H9 (cell line): Measurements from ENCODE around the gene DUSP14. TPM values are rescaled to one million over a fixed set of nuclear protein-coding genes. Genes with fewer than 3 reads are reported as not detected.

Experiments
- DNase-seq: peaks from one replicate; pipeline ENCODE4 v3.0.0-alpha.2; 2017
- H2AFZ ChIP-seq: one replicate; pipeline ENCODE4 v1.6.1; 2013; ENCODE audit warnings: mild to moderate bottlenecking, low read length, control low read depth, moderate library complexity
- H2AK5ac ChIP-seq: 2 replicates; pipeline ENCODE4 v1.6.1; 2013; ENCODE audit warnings: low read length, control low read depth, mixed read lengths; ENCODE audit not compliant: insufficient read length
- H2BK120ac ChIP-seq: one replicate; pipeline ENCODE4 v1.6.1; 2013; ENCODE audit warnings: low read depth, mild to moderate bottlenecking, low read length, control low read depth, inconsistent platforms; ENCODE audit not compliant: poor library complexity, severe bottlenecking
- H2BK12ac ChIP-seq: 2 replicates; pipeline ENCODE4 v1.6.1; 2013; ENCODE audit warnings: low read length, control low read depth, mixed read lengths, low read depth; ENCODE audit not compliant: insufficient read length
- H2BK15ac ChIP-seq: 2 replicates; pipeline ENCODE4 v1.6.1; 2013; ENCODE audit warnings: low read depth, low read length, control low read depth
- H2BK20ac ChIP-seq: one replicate; pipeline ENCODE4 v1.6.1; 2013; ENCODE audit warnings: low read depth, mild to moderate bottlenecking, low read length, control low read depth, inconsistent platforms; ENCODE audit not compliant: poor library complexity, severe bottlenecking
- H2BK5ac ChIP-seq: 2 replicates; pipeline ENCODE4 v1.6.1; 2013; ENCODE audit warnings: low read length, control low read depth, mixed read lengths; ENCODE audit not compliant: insufficient read length
- H3K14ac ChIP-seq: 2 replicates; pipeline ENCODE4 v1.6.1; 2013; ENCODE audit warnings: low read length, control low read depth; ENCODE audit not compliant: insufficient read depth
- H3K18ac ChIP-seq: 2 replicates; pipeline ENCODE4 v1.6.1; 2013; ENCODE audit warnings: low read depth, mild to moderate bottlenecking, mixed read lengths, low read length, control low read depth; ENCODE audit not compliant: insufficient read length
- H3K23ac ChIP-seq: 2 replicates; pipeline ENCODE4 v1.6.1; 2013; ENCODE audit warnings: low read length, control low read depth, mixed read lengths, low read depth; ENCODE audit not compliant: insufficient read length
- H3K23me2 ChIP-seq: 2 replicates; pipeline ENCODE4 v1.6.1; 2013; ENCODE audit warnings: low read depth, mild to moderate bottlenecking, mixed read lengths, low read length, control low read depth; ENCODE audit not compliant: insufficient read length, poor library complexity, severe bottlenecking
- H3K27ac ChIP-seq: 2 replicates; pipeline ENCODE4 v1.5.1; 2013; ENCODE audit warnings: low read length, control low read depth, mixed read lengths, low read depth; ENCODE audit not compliant: insufficient read length
- H3K27me3 ChIP-seq: 2 replicates; pipeline ENCODE4 v1.6.1; 2013; ENCODE audit warnings: low read length, control low read depth, inconsistent platforms; ENCODE audit not compliant: insufficient read depth
- H3K4ac ChIP-seq: 2 replicates; pipeline ENCODE4 v1.6.1; 2013; ENCODE audit warnings: low read depth, mild to moderate bottlenecking, control low read depth, inconsistent platforms, low read length, moderate library complexity
- H3K4me1 ChIP-seq: 2 replicates; pipeline ENCODE4 v1.6.1; 2013; ENCODE audit warnings: low read length, control low read depth, inconsistent platforms; ENCODE audit not compliant: insufficient read depth
- H3K4me2 ChIP-seq: 2 replicates; pipeline ENCODE4 v1.6.1; 2013; ENCODE audit warnings: low read length, control low read depth, mixed read lengths; ENCODE audit not compliant: insufficient read length, insufficient read depth
- H3K56ac ChIP-seq: 2 replicates; pipeline ENCODE4 v1.6.1; 2013; ENCODE audit warnings: low read depth, mild to moderate bottlenecking, mixed read lengths, low read length, control low read depth; ENCODE audit not compliant: insufficient read length
- H3K79me1 ChIP-seq: 2 replicates; pipeline ENCODE4 v1.6.1; 2013; ENCODE audit warnings: low read depth, mild to moderate bottlenecking, moderate library complexity, low read length, control low read depth, inconsistent platforms; ENCODE audit not compliant: insufficient read depth, poor library complexity, severe bottlenecking
- H3K79me2 ChIP-seq: 2 replicates; pipeline ENCODE4 v1.6.1; 2013; ENCODE audit warnings: low read length, control low read depth, inconsistent platforms; ENCODE audit not compliant: insufficient read depth
- H3K9ac ChIP-seq: 2 replicates; pipeline ENCODE4 v1.6.1; 2013; ENCODE audit warnings: low read length, control low read depth, mixed read lengths; ENCODE audit not compliant: insufficient read length; ENCODE audit errors: extremely low read depth
- H3K9me3 ChIP-seq: one replicate; pipeline ENCODE4 v1.6.1; 2013; ENCODE audit warnings: low read depth, low read length, inconsistent platforms; ENCODE audit not compliant: control insufficient read depth
- H3T11ph ChIP-seq: one replicate; pipeline ENCODE4 v1.6.1; 2013; ENCODE audit warnings: mild to moderate bottlenecking, low read length, control low read depth, inconsistent platforms
- H4K20me1 ChIP-seq: one replicate; pipeline ENCODE4 v1.6.1; 2013; ENCODE audit not compliant: control insufficient read depth, insufficient read length, insufficient read depth
- H4K5ac ChIP-seq: 2 replicates; pipeline ENCODE4 v1.6.1; 2013; ENCODE audit warnings: low read depth, mild to moderate bottlenecking, mixed read lengths, low read length, control low read depth; ENCODE audit not compliant: insufficient read length
- H4K8ac ChIP-seq: replicated peaks from 2 replicates; pipeline ENCODE4 v1.6.1; 2013; ENCODE audit warnings: low read length, control low read depth, mixed read lengths, low read depth; ENCODE audit not compliant: insufficient read length
- H4K91ac ChIP-seq: 2 replicates; pipeline ENCODE4 v1.6.1; 2013; ENCODE audit warnings: low read depth, mild to moderate bottlenecking, moderate library complexity, mixed read lengths, low read length, control low read depth; ENCODE audit not compliant: insufficient read length
- H3K27ac Mint-ChIP-seq, 3 experiments: 2 replicates in 2 of 3; 3 replicates in 1 of 3; pipeline ENCODE4 v1.8.0; 2020 to 2021; ENCODE audit warnings: mixed read lengths in 3 of 3, mild to moderate bottlenecking in 1 of 3, moderate library complexity in 1 of 3
- H3K27me3 Mint-ChIP-seq: 2 replicates; pipeline ENCODE4 v1.8.0; 2021; ENCODE audit warnings: low read depth, mild to moderate bottlenecking, moderate library complexity, mixed read lengths
- H3K36me3 Mint-ChIP-seq, 3 experiments: 2 replicates in 2 of 3; 3 replicates in 1 of 3; pipeline ENCODE4 v1.8.0; 2020 to 2021; ENCODE audit warnings: low read depth in 3 of 3, mixed read lengths in 3 of 3; ENCODE audit not compliant: insufficient read depth in 1 of 3
- H3K4me1 Mint-ChIP-seq, 2 experiments: 2 replicates each; pipeline ENCODE4 v1.8.0; 2020; ENCODE audit warnings: mixed read lengths in 2 of 2
- H3K4me3 Mint-ChIP-seq, 2 experiments: 2 replicates in 1 of 2; 3 replicates in 1 of 2; pipeline ENCODE4 v1.8.0; 2020 to 2021; ENCODE audit warnings: mild to moderate bottlenecking in 2 of 2, mixed read lengths in 2 of 2, moderate library complexity in 1 of 2
- H3K9me3 Mint-ChIP-seq, 2 experiments: 2 replicates in 1 of 2; 3 replicates in 1 of 2; pipeline ENCODE4 v1.8.0; 2020; ENCODE audit warnings: mild to moderate bottlenecking in 2 of 2, mixed read lengths in 2 of 2, moderate library complexity in 1 of 2
- WGBS: extraction: QIAGEN DNeasy Blood & Tissue Kit; methylation state at CpG from one replicate; pipeline ENCODE4 v1.1.7; 2013; ENCODE audit warnings: missing lambda C conversion rate, low lambda C conversion rate, mixed read lengths; ENCODE audit not compliant: insufficient read length; ENCODE audit errors: extremely low coverage; 5-methylcytosine and 5-hydroxymethylcytosine counted together
- total RNA-seq: library from RNA; stranded (reverse); gene quantifications from 2 replicates; pipeline ENCODE4 v1.2.1, GENCODE V29; 2021
- TF ChIP-seq, protein P1 (sequence below): fragments of 200-600 bp; sonication (generic); conservative IDR thresholded peaks from 3 replicates; pipeline ENCODE4 v1.8.0; 2021; ENCODE audit warnings: antibody characterized with exemption, mild to moderate bottlenecking

Gene DUSP14
- total RNA-seq, 1 experiment from 2014 or later, result 21.3 TPM

DNA sequence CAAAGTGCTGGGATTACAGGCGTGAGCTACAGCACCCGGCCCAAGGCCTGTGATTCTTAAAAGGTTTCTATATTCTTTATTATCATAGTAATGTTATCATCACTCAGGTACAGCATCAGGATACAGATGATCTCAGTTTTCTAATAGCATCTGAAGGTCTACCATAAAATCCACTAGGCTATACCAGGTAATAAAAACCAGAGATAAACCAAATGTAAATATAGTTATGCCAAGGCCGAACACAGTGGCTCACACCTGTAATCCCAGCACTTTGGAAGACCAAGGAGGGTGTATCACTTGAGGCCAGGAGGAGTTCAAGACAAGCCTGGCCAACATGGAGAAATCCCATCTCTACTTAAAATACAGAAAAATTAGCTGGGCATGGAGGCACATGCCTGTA lies 65.7 kb downstream of the DUSP14 start:
- no peak overlapping the region for H4K5ac ChIP-seq
- H2BK20ac ChIP-seq, result no peak overlapping the region
- no peak overlapping the region for H2BK15ac ChIP-seq
- H4K91ac ChIP-seq, result no peak overlapping the region
- H3K79me1 ChIP-seq, result no peaks in the 10 kb centered on the region
- no peak overlapping the region for H2AFZ ChIP-seq
- H2BK5ac ChIP-seq, result no peak overlapping the region
- H3K27me3 ChIP-seq, result no peaks in the 10 kb centered on the region
- no peak overlapping the region for H3K27ac ChIP-seq
- H3K4me1 ChIP-seq, result no peaks in the 10 kb centered on the region
- Mint-ChIP-seq H3K4me1 (no peaks in the 10 kb centered on the region), H3K27me3 (no peaks in the 10 kb centered on the region), H3K4me3 (no peak overlapping the region), H3K36me3 (peaks cover 4 to 45% (median 26%) of the 10 kb centered on the region in 3 experiments; a peak in 5 of 7 replicates), H3K9me3 (no peaks in the 10 kb centered on the region), H3K27ac (no peak overlapping the region)
- no peak overlapping the region for H3K4me2 ChIP-seq
- no peak overlapping the region for H2AK5ac ChIP-seq
- H4K20me1 ChIP-seq, result no peaks in the 10 kb centered on the region
- H3T11ph ChIP-seq, result no peak overlapping the region
- no peak overlapping the region for H3K56ac ChIP-seq
- WGBS, result no CpG with 5 or more reads among the region's 3 CpGs
- no peaks in the 10 kb centered on the region for H3K79me2 ChIP-seq
- DNase-seq, result no peak
- H2BK12ac ChIP-seq, result no peak overlapping the region
- no peak overlapping the region for H3K18ac ChIP-seq
- no peak overlapping the region for H3K4ac ChIP-seq
- H3K23ac ChIP-seq, result no peak overlapping the region
- no peak overlapping the region for H2BK120ac ChIP-seq
- TF ChIP-seq, protein P1, sequence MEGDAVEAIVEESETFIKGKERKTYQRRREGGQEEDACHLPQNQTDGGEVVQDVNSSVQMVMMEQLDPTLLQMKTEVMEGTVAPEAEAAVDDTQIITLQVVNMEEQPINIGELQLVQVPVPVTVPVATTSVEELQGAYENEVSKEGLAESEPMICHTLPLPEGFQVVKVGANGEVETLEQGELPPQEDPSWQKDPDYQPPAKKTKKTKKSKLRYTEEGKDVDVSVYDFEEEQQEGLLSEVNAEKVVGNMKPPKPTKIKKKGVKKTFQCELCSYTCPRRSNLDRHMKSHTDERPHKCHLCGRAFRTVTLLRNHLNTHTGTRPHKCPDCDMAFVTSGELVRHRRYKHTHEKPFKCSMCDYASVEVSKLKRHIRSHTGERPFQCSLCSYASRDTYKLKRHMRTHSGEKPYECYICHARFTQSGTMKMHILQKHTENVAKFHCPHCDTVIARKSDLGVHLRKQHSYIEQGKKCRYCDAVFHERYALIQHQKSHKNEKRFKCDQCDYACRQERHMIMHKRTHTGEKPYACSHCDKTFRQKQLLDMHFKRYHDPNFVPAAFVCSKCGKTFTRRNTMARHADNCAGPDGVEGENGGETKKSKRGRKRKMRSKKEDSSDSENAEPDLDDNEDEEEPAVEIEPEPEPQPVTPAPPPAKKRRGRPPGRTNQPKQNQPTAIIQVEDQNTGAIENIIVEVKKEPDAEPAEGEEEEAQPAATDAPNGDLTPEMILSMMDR, result no peak
- H4K8ac ChIP-seq, result no peak overlapping the region
- no peaks in the 10 kb centered on the region for H3K9me3 ChIP-seq
- H3K9ac ChIP-seq, result no peak overlapping the region
- H3K23me2 ChIP-seq, result no peaks in the 10 kb centered on the region
- H3K14ac ChIP-seq, result no peak overlapping the region
